Endodermal cell (in vitro differentiated cells): Measurements from ENCODE around the gene GCK. TPM values are rescaled to one million over a fixed set of nuclear protein-coding genes. Genes with fewer than 3 reads are reported as not detected.
A peak's percentile ranks its signal among the peaks of the same experiment; 100 is the strongest.

Source experiments
- DNase-seq: peaks from one replicate; pipeline ENCODE4 v3.0.0-alpha.2; 2017
- H3K27ac ChIP-seq: 2 replicates; pipeline ENCODE4 v1.5.1; 2013; ENCODE audit warnings: mild to moderate bottlenecking, low read depth, low read length, moderate library complexity
- H3K27me3 ChIP-seq: 2 replicates; pipeline ENCODE4 v1.6.1; 2013; ENCODE audit warnings: mild to moderate bottlenecking, low read length, moderate library complexity; ENCODE audit not compliant: insufficient read depth, control insufficient read depth, poor library complexity, severe bottlenecking
- H3K36me3 ChIP-seq: 2 replicates; pipeline ENCODE4 v1.7.0; 2013; ENCODE audit warnings: mild to moderate bottlenecking, low read length, moderate library complexity; ENCODE audit not compliant: control insufficient read depth, insufficient read depth
- H3K4me1 ChIP-seq: one replicate; pipeline ENCODE4 v1.7.0; 2013; ENCODE audit warnings: low read length; ENCODE audit not compliant: control insufficient read depth, insufficient read depth
- H3K4me3 ChIP-seq: 2 replicates; pipeline ENCODE4 v1.5.1; 2013; ENCODE audit warnings: mild to moderate bottlenecking, low read length, moderate library complexity
- H3K9ac ChIP-seq: 2 replicates; pipeline ENCODE4 v1.6.1; 2013; ENCODE audit warnings: mild to moderate bottlenecking, low read length, moderate library complexity; ENCODE audit not compliant: poor library complexity, severe bottlenecking; ENCODE audit errors: extremely low read depth
- H3K9me3 ChIP-seq: 2 replicates; pipeline ENCODE4 v1.6.1; 2013; ENCODE audit warnings: mild to moderate bottlenecking, low read length, moderate library complexity; ENCODE audit not compliant: control insufficient read depth
- H3K27ac Mint-ChIP-seq: 2 replicates; pipeline ENCODE4 v1.8.0; 2020; ENCODE audit warnings: mixed read lengths
- H3K27me3 Mint-ChIP-seq: 2 replicates; pipeline ENCODE4 v1.8.0; 2021; ENCODE audit warnings: mild to moderate bottlenecking, mixed read lengths; ENCODE audit not compliant: insufficient read depth
- H3K36me3 Mint-ChIP-seq: 2 replicates; pipeline ENCODE4 v1.8.0; 2020; ENCODE audit warnings: low read depth, mixed read lengths
- H3K4me1 Mint-ChIP-seq: 2 replicates; pipeline ENCODE4 v1.8.0; 2020; ENCODE audit warnings: mixed read lengths
- H3K4me3 Mint-ChIP-seq: 2 replicates; pipeline ENCODE4 v1.8.0; 2020; ENCODE audit warnings: mild to moderate bottlenecking, moderate library complexity, mixed read lengths
- H3K9me3 Mint-ChIP-seq: 2 replicates; pipeline ENCODE4 v1.8.0; 2020; ENCODE audit warnings: mild to moderate bottlenecking, mixed read lengths
- WGBS, 2 experiments: methylation state at CpG; one replicate each; pipeline versions ENCODE4 v1.1.5 to v1.1.7; 2013; ENCODE audit warnings: missing lambda C conversion rate in 2 of 2, mixed read lengths in 1 of 2; ENCODE audit not compliant: insufficient coverage in 1 of 2, insufficient read length in 1 of 2; 5-methylcytosine and 5-hydroxymethylcytosine counted together
- total RNA-seq, 2 donors: library from RNA; stranded (reverse); fragmentation: NEBNext Ultra II Directional in 1 of 2; extraction: Animal tissue kit (Norgen Biotek cat#: 25700) in 1 of 2; gene quantifications; 2 replicates in 1 of 2; 3 replicates in 1 of 2; pipeline ENCODE4 v1.2.1, GENCODE V29; 2021
- TF ChIP-seq, protein P1 (sequence below): fragments of 200-600 bp; sonication (generic); conservative IDR thresholded peaks from 2 replicates; pipeline ENCODE4 v1.5.0; 2021; ENCODE audit warnings: antibody characterized with exemption, mild to moderate bottlenecking

The GCK gene
- total RNA-seq, 2 donors from 2014 or later, result 0.29 to 0.48 TPM

DNA sequence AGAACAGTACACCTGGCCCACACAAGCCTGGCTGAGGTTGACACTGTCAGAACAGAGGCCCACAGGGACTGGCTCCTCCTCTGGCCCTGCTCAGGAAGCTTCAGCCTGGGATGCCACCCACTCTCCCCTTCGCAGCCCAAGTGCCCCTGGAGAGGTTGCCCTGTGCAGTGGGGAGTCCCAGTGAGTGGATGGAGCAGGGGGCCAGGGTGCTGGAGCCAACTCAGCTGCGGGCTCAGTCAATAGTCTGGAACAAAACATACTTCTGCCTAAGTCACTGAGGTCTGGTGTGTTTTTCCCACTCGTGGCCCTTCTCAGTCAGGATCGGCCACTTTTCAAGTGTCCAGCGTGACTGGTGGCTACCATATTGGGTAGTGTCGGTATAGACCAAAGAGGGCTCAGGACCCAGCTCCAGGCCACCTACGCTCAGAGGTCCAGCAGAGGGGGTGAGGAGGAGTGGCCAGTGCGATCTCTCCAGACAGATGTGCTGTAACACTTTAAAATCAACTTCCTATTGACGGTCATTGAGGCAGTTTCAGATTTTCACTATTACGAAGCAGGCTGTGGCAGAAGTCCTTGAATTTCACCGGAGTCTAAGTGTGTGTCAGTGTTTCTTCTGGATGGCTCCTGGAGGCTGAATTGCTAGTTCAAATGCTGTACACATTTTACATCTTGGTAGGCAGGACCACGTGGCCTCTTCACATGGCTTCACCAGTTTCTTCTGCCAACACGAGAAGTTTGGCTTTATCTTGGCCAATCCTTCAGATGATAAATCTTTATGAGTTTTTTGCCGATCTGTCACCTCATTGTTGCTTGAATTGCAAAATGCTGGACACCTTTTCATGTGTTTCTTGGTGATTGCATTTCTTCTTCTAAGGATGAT is 994 bp upstream of the GCK start:
- no peak overlapping the region for H3K4me3 Mint-ChIP-seq
- no peaks in the 10 kb centered on the region for H3K9me3 ChIP-seq
- H3K9me3 Mint-ChIP-seq, result no peaks in the 10 kb centered on the region
- peaks cover 6% of the 10 kb centered on the region for H3K4me1 Mint-ChIP-seq
- no peak overlapping the region for H3K9ac ChIP-seq
- no peaks in the 10 kb centered on the region for H3K27me3 ChIP-seq
- DNase-seq, result no peak
- no peak overlapping the region for H3K4me3 ChIP-seq
- no peaks in the 10 kb centered on the region for H3K27me3 Mint-ChIP-seq
- TF ChIP-seq, protein P1, sequence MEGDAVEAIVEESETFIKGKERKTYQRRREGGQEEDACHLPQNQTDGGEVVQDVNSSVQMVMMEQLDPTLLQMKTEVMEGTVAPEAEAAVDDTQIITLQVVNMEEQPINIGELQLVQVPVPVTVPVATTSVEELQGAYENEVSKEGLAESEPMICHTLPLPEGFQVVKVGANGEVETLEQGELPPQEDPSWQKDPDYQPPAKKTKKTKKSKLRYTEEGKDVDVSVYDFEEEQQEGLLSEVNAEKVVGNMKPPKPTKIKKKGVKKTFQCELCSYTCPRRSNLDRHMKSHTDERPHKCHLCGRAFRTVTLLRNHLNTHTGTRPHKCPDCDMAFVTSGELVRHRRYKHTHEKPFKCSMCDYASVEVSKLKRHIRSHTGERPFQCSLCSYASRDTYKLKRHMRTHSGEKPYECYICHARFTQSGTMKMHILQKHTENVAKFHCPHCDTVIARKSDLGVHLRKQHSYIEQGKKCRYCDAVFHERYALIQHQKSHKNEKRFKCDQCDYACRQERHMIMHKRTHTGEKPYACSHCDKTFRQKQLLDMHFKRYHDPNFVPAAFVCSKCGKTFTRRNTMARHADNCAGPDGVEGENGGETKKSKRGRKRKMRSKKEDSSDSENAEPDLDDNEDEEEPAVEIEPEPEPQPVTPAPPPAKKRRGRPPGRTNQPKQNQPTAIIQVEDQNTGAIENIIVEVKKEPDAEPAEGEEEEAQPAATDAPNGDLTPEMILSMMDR, result no peak
- H3K27ac Mint-ChIP-seq, result no peak overlapping the region
- no peaks in the 10 kb centered on the region for H3K36me3 Mint-ChIP-seq
- no peaks in the 10 kb centered on the region for H3K36me3 ChIP-seq
- WGBS, 2 experiments, result 90% methylated on average over 14 of the region's 14 CpGs
- no peaks in the 10 kb centered on the region for H3K4me1 ChIP-seq
- no peak overlapping the region for H3K27ac ChIP-seq

DNA sequence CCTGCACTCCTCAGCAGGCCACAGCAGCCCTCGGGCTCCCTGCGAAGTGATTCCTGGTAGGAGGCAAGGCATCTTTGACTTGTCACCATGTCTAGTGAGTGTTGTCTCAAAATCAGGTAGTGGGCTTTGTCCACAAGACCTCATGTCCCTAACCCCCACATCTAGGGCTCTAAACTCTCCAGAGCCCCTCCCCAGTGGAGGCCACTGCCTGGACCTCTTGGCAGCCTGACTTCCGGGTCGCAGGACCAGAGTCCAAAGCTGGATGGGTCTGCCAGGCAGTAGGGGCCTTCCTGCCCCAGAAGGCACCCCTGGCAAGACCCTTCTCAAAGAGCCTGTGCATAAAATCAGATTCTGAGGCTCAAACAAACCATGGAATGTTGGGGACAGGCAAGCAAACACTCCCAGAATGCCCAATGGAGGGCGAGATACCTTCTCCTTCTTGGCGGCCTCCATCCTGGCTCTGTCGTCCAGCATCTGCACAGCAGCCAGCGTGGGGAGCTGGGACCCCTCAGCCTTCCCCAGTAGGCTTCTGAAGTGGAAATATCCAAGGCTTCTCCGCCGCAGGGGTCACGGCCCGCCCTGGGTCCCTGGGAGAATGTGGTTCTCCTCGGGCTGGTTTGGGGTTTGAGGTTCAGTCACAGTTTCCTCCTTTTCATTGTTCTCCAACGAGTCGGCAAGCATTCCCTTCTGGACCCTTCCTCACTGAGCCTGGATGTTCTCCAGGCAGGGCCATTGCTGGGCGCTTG is 586 bp downstream of the GCK start:
- H3K36me3 Mint-ChIP-seq, result no peaks in the 10 kb centered on the region
- no peak for DNase-seq
- 94 to 96% methylated on average over 10 to 16 of the region's 16 CpGs for WGBS, 2 experiments
- H3K9me3 Mint-ChIP-seq, result no peaks in the 10 kb centered on the region
- Histone ChIP-seq H3K4me3 (no peak overlapping the region), H3K9ac (no peak overlapping the region), H3K4me1 (peaks cover 2% of the 10 kb centered on the region), H3K27ac (no peak overlapping the region), H3K9me3 (no peaks in the 10 kb centered on the region), H3K36me3 (no peaks in the 10 kb centered on the region), H3K27me3 (no peaks in the 10 kb centered on the region)
- peak overlapping the region; percentile 40 for H3K27ac Mint-ChIP-seq
- peaks cover 10% of the 10 kb centered on the region for H3K4me1 Mint-ChIP-seq
- no peaks in the 10 kb centered on the region for H3K27me3 Mint-ChIP-seq
- no peak overlapping the region for H3K4me3 Mint-ChIP-seq
- TF ChIP-seq, protein P1, result no peak

GRCh38 chr7:44187636-44188416 is 1.4 kb downstream of the GCK start:
- DNase-seq, result peak; percentile 44
- Mint-ChIP-seq H3K27me3 (peaks cover 7% of the 10 kb centered on the region), H3K4me3 (no peak overlapping the region), H3K36me3 (no peaks in the 10 kb centered on the region), H3K4me1 (peaks cover 10% of the 10 kb centered on the region), H3K9me3 (peaks cover 5% of the 10 kb centered on the region), H3K27ac (no peak overlapping the region)
- TF ChIP-seq, protein P1, result no peak
- Histone ChIP-seq H3K27ac (no peak overlapping the region), H3K27me3 (no peaks in the 10 kb centered on the region), H3K36me3 (no peaks in the 10 kb centered on the region), H3K9ac (no peak overlapping the region), H3K4me3 (no peak overlapping the region), H3K4me1 (peaks cover 2% of the 10 kb centered on the region), H3K9me3 (peaks cover 3% of the 10 kb centered on the region)
- 91 to 97% methylated on average over 5 to 9 of the region's 9 CpGs for WGBS, 2 experiments
